Naive B cell (primary cell): Measurements from ENCODE around the gene VSIG4. TPM values are rescaled to one million over a fixed set of nuclear protein-coding genes. Genes with fewer than 3 reads are reported as not detected.
"Not testable (repeated sequence)": the region's sequence is repeated elsewhere in the genome, so short reads cannot be mapped to it uniquely, and the experiment has no call there.

Source experiments
- ATAC-seq, 2 donors: fragments of 150-1000 bp; cut with Tn5 transposase; 2 replicates each; pipeline ENCODE4 v1.10.0; 2021; ENCODE audit warnings: low read depth in 2 of 2, mild to moderate bottlenecking in 2 of 2, moderate library complexity in 2 of 2
- DNase-seq: peaks from one replicate; pipeline ENCODE4 v3.0.0; 2022
- H3K27ac Mint-ChIP-seq, 6 donors: one replicate each; pipeline ENCODE4 v1.8.0; 2020 to 2022; ENCODE audit warnings: mild to moderate bottlenecking in 6 of 6, mixed read lengths in 6 of 6, moderate library complexity in 5 of 6, inconsistent platforms in 2 of 6
- H3K27me3 Mint-ChIP-seq, 3 donors: one replicate each; pipeline ENCODE4 v1.8.0; 2021 to 2022; ENCODE audit warnings: mixed read lengths in 3 of 3, mild to moderate bottlenecking in 1 of 3
- H3K36me3 Mint-ChIP-seq, 2 donors: one replicate each; pipeline ENCODE4 v1.8.0; 2020 to 2022; ENCODE audit warnings: mixed read lengths in 2 of 2, inconsistent platforms in 1 of 2, mild to moderate bottlenecking in 1 of 2
- H3K4me1 Mint-ChIP-seq, 3 donors: one replicate each; pipeline ENCODE4 v1.8.0; 2020 to 2022; ENCODE audit warnings: mixed read lengths in 3 of 3, inconsistent platforms in 1 of 3, mild to moderate bottlenecking in 1 of 3, moderate library complexity in 1 of 3
- H3K4me3 Mint-ChIP-seq, 8 donors: one replicate each; pipeline ENCODE4 v1.8.0; 2020 to 2022; ENCODE audit warnings: mild to moderate bottlenecking in 8 of 8, mixed read lengths in 8 of 8, moderate library complexity in 8 of 8, inconsistent platforms in 2 of 8
- H3K9me3 Mint-ChIP-seq, 7 donors: one replicate each; pipeline ENCODE4 v1.8.0; 2020 to 2022; ENCODE audit warnings: mixed read lengths in 7 of 7, mild to moderate bottlenecking in 5 of 7, inconsistent platforms in 2 of 7, moderate library complexity in 1 of 7
- polyA plus RNA-seq, 6 donors: library from polyadenylated mRNA; unstranded; fragments of 300-500 nt; fragmentation: Illumina TruSeq; gene quantifications; one replicate each; pipeline ENCODE4 v1.2.3, GENCODE V29; 2021; ENCODE audit warnings: low read depth in 6 of 6

The VSIG4 gene
- polyA plus RNA-seq, 6 donors from 2014 or later = 0.21 to 0.40 TPM; not detected in 4

- no peak for ATAC-seq
- Mint-ChIP-seq H3K4me1 (no peaks in the 10 kb centered on the region), H3K27ac (no peak overlapping the region), H3K27me3 (peaks cover 0 to 26% (median 0%) of the 10 kb centered on the region in 3 donors), H3K4me3 (no peak overlapping the region), H3K9me3 (peaks cover 0 to 2% (median 0%) of the 10 kb centered on the region in 7 donors), H3K36me3 (no peaks in the 10 kb centered on the region)
- DNase-seq = no peak
Observed at GRCh38 chrX:65976161-65976560, 63.7 kb downstream of the VSIG4 start.

GRCh38 chrX:65975161-65975751 is 64.6 kb downstream of the VSIG4 start:
- H3K4me3 Mint-ChIP-seq, H3K9me3 Mint-ChIP-seq, H3K4me1 Mint-ChIP-seq, H3K36me3 Mint-ChIP-seq, DNase-seq, ATAC-seq: not testable (repeated sequence)
- Mint-ChIP-seq H3K27ac (peak overlapping the region in 1 of 6 donors; percentile 24), H3K27me3 (peaks cover 0 to 26% (median 0%) of the 10 kb centered on the region in 3 donors)

Other genes starting within 250 kb of the VSIG4 start
- not detected for gene HEPH, start 124.2 kb upstream of the VSIG4 start, polyA plus RNA-seq